Amniotic epithelial cell (primary cell): ENCODE data around the gene FIBIN.

Experiments
- DNase-seq: peaks from one replicate; pipeline ENCODE4 v3.0.0-alpha.2; 2010; ENCODE audit warnings: low read depth

FIBIN gene

DNA sequence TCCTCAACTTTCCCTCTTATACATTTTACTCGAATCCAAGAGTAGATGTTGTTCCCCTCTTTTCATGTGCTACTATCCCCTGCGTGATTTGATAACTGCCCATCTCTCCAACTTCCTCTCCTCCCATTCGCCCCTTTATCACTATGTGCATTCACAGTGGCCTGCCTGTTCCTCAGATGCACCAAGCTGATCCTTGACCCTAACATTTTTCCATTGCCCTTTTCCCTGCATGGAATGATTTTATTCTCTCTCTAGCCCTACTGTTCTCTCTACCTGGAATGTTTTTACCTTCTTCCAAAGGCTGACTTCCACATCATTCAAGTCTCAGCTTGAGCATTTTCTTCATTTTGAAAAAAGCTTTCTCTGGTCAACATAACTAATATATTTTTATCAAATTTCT lies 31.0 kb downstream of the FIBIN start:
- no peak for DNase-seq

DNA sequence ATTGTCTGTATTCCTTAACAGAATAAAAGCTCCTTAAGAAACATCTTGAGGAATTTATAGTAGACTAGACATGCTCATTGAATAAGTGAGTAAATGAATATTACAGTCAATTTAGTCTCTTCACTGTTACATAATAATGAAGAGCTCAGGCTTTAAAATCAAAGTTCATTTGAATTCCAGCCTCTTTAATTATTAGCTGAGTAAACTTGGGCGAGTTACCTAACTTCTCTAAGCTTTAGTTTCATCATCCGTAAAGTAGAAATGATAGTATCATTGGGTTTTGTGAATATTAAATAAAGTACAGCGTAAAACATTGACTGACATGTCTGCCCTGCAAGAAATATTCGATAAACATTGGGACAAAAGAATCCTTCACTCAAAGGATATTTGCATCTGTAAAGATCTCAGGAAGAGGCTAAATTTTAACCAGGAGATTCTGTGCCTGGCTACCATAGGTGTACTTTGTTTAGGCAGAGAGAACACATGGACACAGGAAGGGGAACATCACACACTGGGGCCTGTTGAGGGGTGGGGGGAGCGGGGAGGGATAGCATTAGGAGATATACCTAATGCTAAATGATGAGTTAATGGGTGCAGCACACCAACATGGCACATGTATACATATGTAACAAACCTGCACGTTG lies 31.5 kb downstream of the FIBIN start:
- no peak for DNase-seq

DNA sequence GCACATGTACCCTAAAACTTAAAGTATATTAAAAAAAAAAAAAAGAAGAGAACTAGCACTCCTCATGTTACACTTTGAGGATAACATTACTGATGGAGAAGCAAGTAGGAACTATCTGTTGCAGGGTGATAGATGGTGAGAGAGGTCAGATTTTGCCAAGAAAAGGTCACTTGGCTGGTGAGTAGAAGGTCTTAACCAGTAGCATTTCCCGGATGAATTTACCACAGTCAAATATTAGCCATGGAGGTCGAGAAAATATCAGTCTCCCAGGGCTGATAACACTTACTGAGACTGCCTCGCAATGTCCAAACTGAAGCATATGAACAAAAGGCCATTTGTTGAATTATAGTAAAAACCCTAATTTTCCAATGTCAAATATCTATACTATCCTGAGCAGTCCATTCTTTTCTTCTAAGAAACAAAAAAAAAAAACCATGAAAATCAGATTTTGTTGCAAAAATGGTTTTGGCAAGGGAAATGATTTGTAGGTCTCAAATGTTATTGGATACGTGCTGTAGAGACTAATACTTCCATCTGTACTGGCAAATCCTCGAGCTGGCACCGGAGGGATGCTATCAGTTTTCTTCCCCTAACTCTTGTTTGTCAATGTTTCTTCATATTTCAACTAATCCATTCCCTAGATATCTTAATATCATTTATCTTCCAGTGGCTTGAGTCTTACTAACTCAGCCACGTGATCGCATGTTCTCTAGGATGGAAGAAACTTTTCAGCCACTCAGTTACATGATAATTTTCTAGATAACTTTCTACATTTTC lies 32.2 kb downstream of the FIBIN start:
- peak; percentile 14 for DNase-seq

DNA sequence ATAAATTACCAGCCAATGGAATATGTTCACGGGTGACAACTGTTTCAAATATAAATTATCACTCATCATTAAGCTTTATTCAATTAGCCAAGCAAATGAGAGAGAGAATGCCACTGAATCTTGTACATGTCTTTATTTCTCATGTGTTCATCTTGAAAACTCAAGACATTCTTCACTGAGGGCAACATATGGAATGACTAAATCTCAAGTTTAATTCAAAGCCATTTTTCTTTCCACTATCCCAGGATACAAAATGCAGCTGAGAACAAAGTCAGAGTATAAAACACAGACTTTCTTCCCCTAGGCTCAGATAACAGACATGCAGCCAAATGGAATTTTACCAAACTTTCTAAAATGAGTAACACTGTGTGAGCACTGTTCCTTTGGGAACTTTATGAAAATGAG lies 34.7 kb downstream of the FIBIN start:
- DNase-seq, result no peak

DNA sequence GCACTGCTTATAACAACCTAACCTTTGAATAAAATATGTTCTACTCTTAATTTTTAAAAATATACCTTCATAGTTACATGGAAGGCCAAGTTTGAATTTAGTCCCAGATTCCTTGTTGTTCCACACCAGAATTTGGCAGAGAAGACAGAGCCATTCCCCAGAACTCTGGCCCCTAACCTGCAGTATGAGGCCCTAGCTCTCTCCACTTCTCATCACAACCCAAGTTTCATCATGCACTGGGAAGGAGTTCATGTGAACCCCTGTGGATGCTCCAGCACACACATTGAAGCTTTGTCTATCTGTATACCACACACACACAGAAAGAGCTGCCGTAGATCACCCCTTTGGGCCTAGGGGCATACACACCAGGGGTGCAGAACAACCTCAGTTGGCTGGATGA lies 36.1 kb downstream of the FIBIN start:
- no peak for DNase-seq

DNA sequence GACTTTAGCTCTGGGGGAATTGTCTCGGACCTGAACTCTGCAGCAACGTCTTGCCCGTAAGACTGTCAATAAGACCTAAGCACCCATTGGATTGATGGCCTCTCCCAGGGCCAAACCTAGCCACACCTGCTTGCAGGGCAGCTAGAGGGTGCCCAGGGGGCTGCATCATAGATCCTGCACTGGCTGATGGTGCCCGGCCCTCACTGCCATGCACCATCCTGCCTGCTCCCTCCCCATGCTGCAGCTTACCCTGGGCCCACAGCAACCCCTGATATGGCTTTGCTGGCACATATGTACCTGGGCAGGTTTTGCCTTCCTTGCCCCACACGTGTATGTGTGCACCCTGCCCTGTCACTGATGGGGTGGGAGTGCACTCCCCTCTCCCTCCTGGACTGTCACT lies 37.8 kb downstream of the FIBIN start:
- no peak for DNase-seq

DNA sequence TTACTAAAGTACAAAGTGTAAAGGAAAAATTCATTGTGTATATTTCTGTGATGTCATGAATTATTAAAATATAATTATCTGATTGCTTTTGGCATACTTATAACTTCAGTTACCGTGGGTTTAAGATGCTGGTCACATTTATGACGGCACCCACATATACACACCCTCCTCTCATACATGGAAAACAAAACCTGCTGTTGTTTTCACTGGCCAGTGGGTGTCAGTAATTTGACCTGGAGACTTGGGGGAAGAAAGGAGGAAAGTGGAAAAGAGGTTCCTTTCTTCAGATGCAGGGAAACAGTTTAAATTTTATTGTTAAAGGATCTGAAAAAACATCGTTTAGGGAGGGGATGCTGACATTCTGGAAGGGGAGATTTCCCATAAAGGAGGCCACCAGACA lies 46.0 kb downstream of the FIBIN start:
- DNase-seq, result no peak

DNA sequence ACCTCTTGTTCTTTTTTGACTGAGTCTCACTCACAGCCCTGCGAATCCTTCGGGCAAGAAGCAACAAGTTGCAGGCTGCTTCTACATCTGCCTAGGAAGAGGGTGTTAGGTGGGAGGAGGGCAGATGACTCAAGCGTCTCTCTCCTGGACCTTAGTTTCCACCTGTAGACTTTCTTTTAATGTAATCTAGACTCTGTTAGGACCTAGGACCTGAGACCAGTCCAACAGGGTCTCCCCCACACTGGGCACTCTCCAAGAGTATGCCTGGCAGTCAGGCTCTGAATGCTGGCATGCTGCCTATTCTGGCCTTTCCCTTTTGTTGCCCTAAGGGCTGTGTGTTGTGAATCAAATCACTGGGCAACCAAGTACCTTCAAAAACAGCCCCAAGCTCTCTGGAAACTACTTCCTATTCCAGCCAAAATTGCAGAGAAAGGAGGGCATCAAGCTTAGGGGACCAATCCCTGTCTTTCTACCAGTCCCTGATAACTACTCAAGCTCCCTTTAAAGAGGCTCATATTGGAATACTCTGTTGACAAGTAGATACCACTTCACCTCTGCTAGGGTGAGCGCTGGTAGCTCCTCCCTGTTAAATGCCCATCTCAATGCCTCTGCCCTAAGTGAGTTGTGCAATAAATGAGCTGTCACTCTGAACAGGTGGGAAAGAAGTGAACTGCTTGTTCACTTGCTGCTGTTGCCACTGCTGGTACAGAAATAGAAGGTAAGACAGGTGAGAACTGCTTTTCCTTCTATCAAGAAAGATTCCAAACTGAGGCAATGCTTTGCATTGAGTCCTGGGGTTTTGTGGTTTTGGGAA lies 46.6 kb downstream of the FIBIN start, which contains the start of gene BBOX1:
Gene BBOX1 (plus strand): TSS at position 514 of the 814 bp plus-strand sequence. CDS start 14,616 bp downstream, outside the sequence.
- DNase-seq, result no peak

DNA sequence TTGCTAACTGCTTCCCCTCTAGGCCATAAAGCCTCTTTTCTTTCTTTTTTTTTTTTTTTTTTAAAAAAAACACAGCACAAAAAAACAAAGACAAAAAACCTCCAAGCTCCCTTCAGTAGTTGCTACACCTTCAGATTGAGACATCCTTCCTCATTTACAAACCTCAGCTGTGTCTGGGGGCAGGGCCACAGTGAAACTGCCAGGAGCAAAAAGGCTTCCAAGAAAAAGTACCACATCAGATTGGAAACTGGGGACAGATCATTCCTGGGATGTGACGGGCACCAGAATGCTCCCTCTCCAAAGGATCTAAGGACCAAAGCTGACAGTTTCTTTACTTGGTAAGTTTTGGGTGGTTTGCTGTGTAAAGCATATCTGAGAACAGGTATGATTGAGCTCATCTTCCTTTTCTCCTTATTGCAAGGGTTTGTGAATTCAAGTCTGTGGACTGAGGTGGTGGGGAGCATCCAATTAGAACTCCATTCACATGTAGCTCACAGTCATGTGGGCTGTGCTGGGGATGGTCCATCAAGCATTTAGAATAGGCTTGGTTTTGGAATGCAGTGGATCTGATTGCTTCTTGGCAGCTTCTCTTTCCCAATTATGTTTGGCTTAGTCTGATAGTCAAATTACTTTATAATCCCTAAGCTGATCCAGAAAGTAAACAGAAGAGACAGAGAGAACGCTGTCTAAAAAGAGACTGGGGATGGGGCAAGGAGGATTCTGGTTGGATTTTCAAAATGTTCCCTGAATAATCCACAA lies 47.4 kb downstream of the FIBIN start:
- peak; percentile 24 for DNase-seq
